MM.1S (cell line): ENCODE data around the gene CWC27.

Source experiments
- DNase-seq: peaks from one replicate; pipeline ENCODE4 v3.0.0-alpha.2; 2015
- H2AFZ ChIP-seq: fragments of 300-600 bp; sonication (generic); 2 replicates; pipeline ENCODE4 v1.6.0; 2016; ENCODE audit warnings: antibody characterized with exemption, low read length
- H3F3A ChIP-seq: fragments of 300-600 bp; sonication (generic); 2 replicates; pipeline ENCODE4 v1.6.1; 2016; ENCODE audit warnings: mild to moderate bottlenecking, antibody characterized with exemption, low read length, moderate library complexity, mixed read lengths; ENCODE audit not compliant: insufficient read depth
- H3K27ac ChIP-seq: fragments of 300-600 bp; sonication (generic); 2 replicates; pipeline ENCODE4 v1.5.1; 2016; ENCODE audit warnings: mild to moderate bottlenecking, low read length
- H3K27me3 ChIP-seq: fragments of 300-600 bp; sonication (generic); replicated peaks from 2 replicates; pipeline ENCODE4 v1.6.0; 2016; ENCODE audit warnings: low read length; ENCODE audit not compliant: insufficient read depth
- H3K36me3 ChIP-seq: fragments of 300-600 bp; sonication (generic); replicated peaks from 2 replicates; pipeline ENCODE4 v1.6.1; 2016; ENCODE audit warnings: mild to moderate bottlenecking, low read length, mixed read lengths; ENCODE audit not compliant: insufficient read depth
- H3K4me1 ChIP-seq: fragments of 300-600 bp; sonication (generic); 2 replicates; pipeline ENCODE4 v1.6.1; 2016; ENCODE audit warnings: low read length, mixed read lengths
- H3K4me2 ChIP-seq: fragments of 300-600 bp; sonication (generic); 2 replicates; pipeline ENCODE4 v1.6.0; 2016; ENCODE audit warnings: low read depth, low read length
- H3K4me3 ChIP-seq: fragments of 300-600 bp; sonication (generic); 2 replicates; pipeline ENCODE4 v1.5.1; 2016; ENCODE audit warnings: low read length, mixed read lengths
- H3K79me2 ChIP-seq: fragments of 300-600 bp; sonication (generic); 2 replicates; pipeline ENCODE4 v1.6.1; 2016; ENCODE audit warnings: mixed run types, low read length, mixed read lengths
- H3K9ac ChIP-seq: fragments of 300-600 bp; sonication (generic); 2 replicates; pipeline ENCODE4 v1.6.1; 2016; ENCODE audit warnings: low read length, mixed read lengths
- H3K9me2 ChIP-seq: fragments of 300-600 bp; sonication (generic); replicated peaks from 2 replicates; pipeline ENCODE4 v1.6.1; 2016; ENCODE audit warnings: mild to moderate bottlenecking, low read length, mixed read lengths; ENCODE audit not compliant: insufficient read depth
- H3K9me3 ChIP-seq: fragments of 300-600 bp; sonication (generic); replicated peaks from 2 replicates; pipeline ENCODE4 v1.6.1; 2016; ENCODE audit warnings: mild to moderate bottlenecking, low read length, mixed read lengths; ENCODE audit not compliant: insufficient read depth
- H4K20me1 ChIP-seq: fragments of 300-600 bp; sonication (generic); 2 replicates; pipeline ENCODE4 v1.6.1; 2016; ENCODE audit warnings: mild to moderate bottlenecking, low read length, moderate library complexity, mixed read lengths; ENCODE audit not compliant: insufficient read depth
- EZH2 ChIP-seq: fragments of 300-600 bp; sonication (generic); optimal IDR thresholded peaks from 2 replicates; pipeline ENCODE3; 2017; ENCODE audit warnings: low read depth, mild to moderate bottlenecking, antibody characterized with exemption, low read length, mixed read lengths
- EZH2phosphoT487 ChIP-seq: fragments of 300-600 bp; sonication (generic); IDR thresholded peaks from 2 replicates; pipeline ENCODE4 v1.6.1; 2018; ENCODE audit warnings: antibody characterized with exemption, low read length
- TF ChIP-seq, protein P1 (sequence below): fragments of 300-600 bp; sonication (generic); IDR thresholded peaks from 2 replicates; pipeline ENCODE4 v1.5.1; 2016; ENCODE audit warnings: antibody characterized with exemption, low read length, mixed read lengths

CWC27 gene

DNA sequence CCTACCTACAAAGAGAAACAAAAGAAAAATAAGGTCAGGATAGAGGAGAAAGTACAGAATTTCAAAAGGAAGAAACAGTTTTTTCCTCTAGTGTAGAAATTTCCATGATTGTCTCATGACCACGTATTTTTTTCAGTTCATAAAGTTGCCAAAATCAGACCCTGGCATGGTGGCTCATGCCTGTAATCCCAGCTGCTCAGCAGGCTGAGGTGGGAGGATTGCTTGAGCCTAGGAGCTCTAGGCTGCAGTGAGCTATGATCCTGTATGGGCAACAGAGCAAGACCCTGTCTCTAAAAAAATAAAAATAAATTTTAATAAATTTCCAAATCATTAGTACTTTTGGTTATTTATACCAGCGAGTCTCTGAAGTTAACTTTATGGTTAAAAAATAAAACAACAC lies 37.8 kb downstream of the CWC27 start:
- no peaks in the 10 kb centered on the region for H3K9me3 ChIP-seq

DNA sequence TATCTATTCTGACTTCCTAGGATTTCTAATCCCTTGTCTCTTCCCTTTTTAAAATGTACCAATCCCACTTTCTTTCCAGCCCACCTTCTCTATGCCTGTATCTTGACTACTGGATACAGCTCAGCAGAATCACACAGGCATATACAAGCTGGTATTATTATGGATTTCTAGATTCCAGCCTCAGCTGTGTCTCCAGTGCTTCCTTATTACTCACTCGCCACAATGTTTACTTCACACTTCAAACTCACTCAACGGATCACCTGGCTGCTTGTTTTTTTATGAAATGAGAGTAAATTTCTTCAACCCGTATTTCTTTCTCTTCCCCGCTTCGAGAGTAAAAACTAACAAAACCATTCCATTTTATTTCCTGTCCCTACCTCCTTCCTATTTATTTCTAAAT lies 38.8 kb downstream of the CWC27 start:
- H3K4me2 ChIP-seq: no peak overlapping the region
- H3K79me2 ChIP-seq: no peaks in the 10 kb centered on the region
- H3K27me3 ChIP-seq: no peaks in the 10 kb centered on the region
- H3K27ac ChIP-seq: no peak overlapping the region
- H3K4me1 ChIP-seq: no peaks in the 10 kb centered on the region
- no peak for DNase-seq
- no peaks in the 10 kb centered on the region for H3K9me3 ChIP-seq
- no peaks in the 10 kb centered on the region for H3K9me2 ChIP-seq
- no peak overlapping the region for H3K9ac ChIP-seq
- H3K4me3 ChIP-seq: no peak overlapping the region
- no peak overlapping the region for H2AFZ ChIP-seq
- no peaks in the 10 kb centered on the region for H4K20me1 ChIP-seq
- TF ChIP-seq EZH2 (no peak), EZH2phosphoT487 (no peak)
- TF ChIP-seq, protein P1, sequence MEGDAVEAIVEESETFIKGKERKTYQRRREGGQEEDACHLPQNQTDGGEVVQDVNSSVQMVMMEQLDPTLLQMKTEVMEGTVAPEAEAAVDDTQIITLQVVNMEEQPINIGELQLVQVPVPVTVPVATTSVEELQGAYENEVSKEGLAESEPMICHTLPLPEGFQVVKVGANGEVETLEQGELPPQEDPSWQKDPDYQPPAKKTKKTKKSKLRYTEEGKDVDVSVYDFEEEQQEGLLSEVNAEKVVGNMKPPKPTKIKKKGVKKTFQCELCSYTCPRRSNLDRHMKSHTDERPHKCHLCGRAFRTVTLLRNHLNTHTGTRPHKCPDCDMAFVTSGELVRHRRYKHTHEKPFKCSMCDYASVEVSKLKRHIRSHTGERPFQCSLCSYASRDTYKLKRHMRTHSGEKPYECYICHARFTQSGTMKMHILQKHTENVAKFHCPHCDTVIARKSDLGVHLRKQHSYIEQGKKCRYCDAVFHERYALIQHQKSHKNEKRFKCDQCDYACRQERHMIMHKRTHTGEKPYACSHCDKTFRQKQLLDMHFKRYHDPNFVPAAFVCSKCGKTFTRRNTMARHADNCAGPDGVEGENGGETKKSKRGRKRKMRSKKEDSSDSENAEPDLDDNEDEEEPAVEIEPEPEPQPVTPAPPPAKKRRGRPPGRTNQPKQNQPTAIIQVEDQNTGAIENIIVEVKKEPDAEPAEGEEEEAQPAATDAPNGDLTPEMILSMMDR: no peak
- no peaks in the 10 kb centered on the region for H3F3A ChIP-seq
- no peaks in the 10 kb centered on the region; the same call in 1 of the 2 replicates for H3K36me3 ChIP-seq

More for the DNA sequence above, 37.8 kb downstream of the CWC27 start:
- H3K4me2 ChIP-seq: no peak overlapping the region
- no peak for DNase-seq
- no peak overlapping the region for H3K27ac ChIP-seq
- no peaks in the 10 kb centered on the region for H3K9me2 ChIP-seq
- no peak overlapping the region for H2AFZ ChIP-seq
- TF ChIP-seq EZH2: no peak
- TF ChIP-seq EZH2phosphoT487: no peak
- TF ChIP-seq, protein P1: no peak
- H3K36me3 ChIP-seq: no peaks in the 10 kb centered on the region; the same call in 1 of the 2 replicates
- no peaks in the 10 kb centered on the region for H3K4me1 ChIP-seq
- H3K79me2 ChIP-seq: no peaks in the 10 kb centered on the region
- H3F3A ChIP-seq: no peaks in the 10 kb centered on the region
- H3K27me3 ChIP-seq: no peaks in the 10 kb centered on the region
- H3K4me3 ChIP-seq: no peak overlapping the region
- no peak overlapping the region for H3K9ac ChIP-seq
- H4K20me1 ChIP-seq: no peaks in the 10 kb centered on the region

DNA sequence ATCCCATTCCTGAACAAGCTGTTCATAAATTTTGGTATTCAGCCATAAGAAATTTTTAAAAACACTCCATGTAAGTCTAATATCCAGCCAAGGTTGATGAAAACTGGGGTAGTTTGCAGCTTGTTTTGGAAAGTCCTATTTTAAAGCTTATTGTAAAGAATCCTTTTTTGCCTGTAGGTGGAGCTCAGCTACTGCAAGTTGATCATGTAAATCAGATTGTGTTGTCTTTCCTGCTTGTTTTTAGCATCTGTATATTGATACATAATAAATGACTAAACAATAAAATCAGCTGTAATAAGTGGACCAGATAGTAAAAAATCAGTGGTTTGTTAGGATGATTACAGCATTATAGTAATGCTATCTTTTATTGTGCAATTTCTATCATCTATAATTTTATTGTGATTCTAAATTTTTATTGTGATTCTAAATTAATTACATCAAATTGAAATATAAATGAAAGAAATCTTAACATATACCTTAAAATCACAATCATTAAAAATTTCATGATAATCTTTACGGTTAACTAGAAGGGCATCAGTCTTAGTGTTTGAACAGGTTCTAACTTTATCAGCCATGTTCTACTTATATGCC lies 42.4 kb downstream of the CWC27 start:
- DNase-seq: peak; percentile 59
- no peak overlapping the region for H2AFZ ChIP-seq
- no peaks in the 10 kb centered on the region for H4K20me1 ChIP-seq
- H3K9me3 ChIP-seq: no peaks in the 10 kb centered on the region
- no peaks in the 10 kb centered on the region for H3K27me3 ChIP-seq
- no peak overlapping the region for H3K27ac ChIP-seq
- no peaks in the 10 kb centered on the region for H3F3A ChIP-seq
- H3K4me2 ChIP-seq: no peak overlapping the region
- TF ChIP-seq, protein P1: peak; percentile 75
- no peak for TF ChIP-seq EZH2phosphoT487
- no peak overlapping the region for H3K4me3 ChIP-seq
- no peaks in the 10 kb centered on the region for H3K9me2 ChIP-seq
- H3K9ac ChIP-seq: no peak overlapping the region
- H3K79me2 ChIP-seq: no peaks in the 10 kb centered on the region
- no peaks in the 10 kb centered on the region for H3K4me1 ChIP-seq
- H3K36me3 ChIP-seq: no peaks in the 10 kb centered on the region
